GM12892 (cell line): ENCODE results near the gene SLIT3.
"Not testable (repeated sequence)": the region's sequence is repeated elsewhere in the genome, so short reads cannot be mapped to it uniquely, and the experiment has no call there.

Source experiments
- DNase-seq: peaks from one replicate; pipeline ENCODE4 v3.0.0; 2011; ENCODE audit not compliant: insufficient read length
- FAIRE-seq: peaks from 2 replicates; lab custom pipeline; 2011; peaks lifted over from hg19 to GRCh38; lab: Jason Lieb, UNC
- POLR2A ChIP-seq: IDR thresholded peaks from 2 replicates; pipeline ENCODE4 v1.6.1; 2011; ENCODE audit warnings: low read depth, low read length, control low read depth
- POLR2AphosphoS5 ChIP-seq: IDR thresholded peaks from 2 replicates; pipeline ENCODE4 v1.6.1; 2011; ENCODE audit warnings: low read depth, low read length, control low read depth
- TAF1 ChIP-seq: IDR thresholded peaks from 2 replicates; pipeline ENCODE4 v1.6.1; 2011; ENCODE audit warnings: low read depth, mild to moderate bottlenecking, control low read depth, low read length, borderline replicate concordance

SLIT3 gene

DNA sequence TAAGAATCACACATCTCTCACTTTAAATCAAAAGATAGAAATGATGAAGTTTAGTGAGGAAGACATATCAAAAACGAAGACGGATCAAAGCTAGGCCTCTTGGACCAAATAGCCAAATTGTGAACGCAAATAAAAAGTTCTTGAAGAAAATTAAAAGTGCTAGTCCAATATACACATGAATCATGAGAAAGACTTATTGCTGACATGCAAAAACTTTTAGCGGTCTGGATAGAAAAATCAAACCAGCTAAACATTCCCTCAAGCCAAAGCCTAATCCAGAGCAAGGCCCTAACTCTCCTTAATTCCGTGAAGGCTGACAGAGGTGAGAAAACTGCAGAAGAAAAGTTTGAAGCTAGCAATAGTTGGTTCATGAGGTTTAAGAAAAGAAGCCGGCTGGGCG is 557.3 kb downstream of the SLIT3 start:
- DNase-seq (no peak), FAIRE-seq (no peak)
- TF ChIP-seq POLR2AphosphoS5: no peak
- no peak for TF ChIP-seq TAF1
- TF ChIP-seq POLR2A: no peak

DNA sequence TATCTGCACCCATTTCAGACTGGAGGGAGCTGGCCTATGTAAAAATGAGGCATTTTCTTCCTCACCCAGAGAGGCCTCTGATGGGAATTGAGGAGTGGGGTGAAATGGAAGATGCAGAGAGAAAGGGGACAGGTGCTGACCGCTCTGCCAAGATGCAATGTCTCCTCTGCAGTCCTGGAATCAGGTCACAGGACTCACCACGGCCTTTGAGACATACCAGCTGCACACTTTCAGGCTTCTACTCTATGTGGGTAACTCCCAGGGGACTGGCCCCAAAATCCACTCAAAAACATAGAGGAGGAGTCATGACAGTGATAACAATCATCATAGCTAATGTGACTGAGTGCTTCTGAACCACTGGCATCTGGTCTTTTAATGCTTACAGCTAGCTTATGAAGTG is 558.6 kb downstream of the SLIT3 start:
- FAIRE-seq, DNase-seq: not testable (repeated sequence)

DNA sequence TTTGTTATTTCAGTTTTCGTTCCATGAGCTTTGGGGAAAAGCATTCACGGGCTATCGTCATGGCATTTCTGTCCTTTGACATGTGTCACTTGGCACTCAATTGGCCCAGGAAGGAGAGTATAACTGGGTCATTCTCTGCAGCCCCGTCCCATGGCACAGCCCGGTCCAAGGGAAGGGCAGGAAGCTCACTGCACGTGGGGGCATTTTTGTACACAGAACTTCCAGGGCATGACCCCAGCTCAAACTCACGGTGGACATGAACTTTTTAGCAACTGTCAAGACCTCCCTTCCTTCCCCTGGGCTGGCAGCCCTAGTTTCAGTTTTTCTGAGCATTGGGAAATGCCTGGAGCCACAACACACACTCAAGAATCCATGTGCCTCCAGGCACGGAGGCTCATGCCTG is 560.1 kb downstream of the SLIT3 start:
- no peak for DNase-seq
- FAIRE-seq: no peak
- TF ChIP-seq TAF1 (no peak), POLR2AphosphoS5 (no peak), POLR2A (no peak)

DNA sequence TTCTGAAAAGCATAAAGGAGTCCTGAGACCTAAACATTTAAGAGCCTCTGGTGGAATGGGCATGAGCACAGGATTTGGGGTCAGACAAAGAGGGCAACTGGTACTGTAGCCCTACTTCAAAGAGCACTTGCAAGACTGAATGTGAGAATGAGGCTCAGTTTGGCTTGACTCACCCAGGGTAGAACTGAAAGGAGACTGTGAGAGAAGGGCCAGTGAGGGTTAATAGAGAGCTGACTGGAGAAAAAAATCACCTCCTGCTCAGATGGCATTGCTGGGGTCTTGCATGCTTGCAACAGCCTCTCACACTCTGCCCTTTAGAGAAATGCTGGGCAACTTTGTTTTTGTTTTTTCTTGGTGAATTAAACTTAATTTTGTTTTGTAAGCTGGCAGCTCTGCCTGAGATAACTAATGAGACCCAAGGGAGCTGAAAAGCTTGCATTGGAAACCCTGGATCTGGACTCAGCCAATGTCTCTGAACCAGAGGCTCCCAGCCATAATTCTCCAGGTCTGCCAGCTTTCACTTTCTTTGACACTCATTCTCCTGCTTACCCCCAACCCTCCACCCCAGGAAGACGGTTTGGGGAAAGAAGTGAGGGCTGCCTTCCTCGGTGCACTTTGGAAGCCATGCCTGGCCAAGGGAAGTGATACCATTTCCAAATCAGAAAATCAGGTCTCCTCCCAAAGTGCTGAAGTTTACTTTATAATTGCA is 560.7 kb downstream of the SLIT3 start:
- no peak for TF ChIP-seq POLR2AphosphoS5
- TF ChIP-seq POLR2A: no peak
- no peak for TF ChIP-seq TAF1
- no peak for DNase-seq
- no peak for FAIRE-seq

DNA sequence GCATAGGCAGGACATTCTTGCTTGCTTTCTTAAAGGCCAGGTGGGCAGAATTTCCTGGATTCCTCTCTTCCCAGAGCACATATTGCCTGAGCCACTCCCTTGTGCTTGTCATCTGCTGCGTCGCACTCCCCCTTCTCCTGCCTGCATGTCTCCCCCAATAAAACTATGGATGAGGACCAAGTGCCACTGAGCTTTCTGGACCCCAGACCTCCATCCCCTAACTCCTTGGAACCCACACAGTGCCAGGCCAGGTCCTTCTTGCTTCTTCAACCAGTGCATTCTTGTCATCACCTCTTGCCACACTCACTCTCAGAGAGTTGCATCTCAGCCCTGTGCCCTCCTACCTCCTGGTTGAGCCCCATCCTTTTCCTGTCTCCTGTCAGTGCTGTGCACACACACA is 563.9 kb downstream of the SLIT3 start:
- TF ChIP-seq TAF1 (no peak), POLR2A (no peak), POLR2AphosphoS5 (no peak)
- no peak for DNase-seq
- FAIRE-seq: no peak

DNA sequence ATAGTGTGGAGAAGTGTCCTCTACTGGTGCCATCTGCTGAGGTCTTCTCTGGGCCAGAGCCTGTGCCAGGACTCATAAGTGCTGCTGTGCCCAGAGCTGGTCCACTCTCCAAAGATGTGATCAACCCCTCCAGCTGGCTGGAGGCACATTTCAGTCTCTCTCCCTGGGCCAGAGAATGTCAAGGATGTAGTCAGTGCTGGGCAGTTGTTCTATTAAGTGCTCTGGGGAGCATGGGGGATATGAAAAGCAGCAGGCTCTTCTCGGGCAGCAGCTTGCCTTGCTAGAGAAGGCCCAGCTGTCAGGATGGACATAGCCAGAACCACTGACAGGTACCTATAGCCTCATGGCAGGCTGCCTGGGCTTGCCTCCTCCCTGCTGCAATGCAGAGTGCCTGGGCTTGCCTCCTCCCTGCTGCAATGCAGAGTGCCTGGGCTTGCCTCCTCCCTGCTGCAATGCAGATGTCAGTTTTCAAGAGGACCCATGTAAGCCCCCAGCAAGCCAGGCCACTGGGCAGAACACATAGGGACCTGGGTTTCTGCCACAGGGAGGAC is 564.6 kb downstream of the SLIT3 start:
- TF ChIP-seq TAF1 (no peak), POLR2AphosphoS5 (no peak), POLR2A (no peak)
- DNase-seq (no peak), FAIRE-seq (no peak)

DNA sequence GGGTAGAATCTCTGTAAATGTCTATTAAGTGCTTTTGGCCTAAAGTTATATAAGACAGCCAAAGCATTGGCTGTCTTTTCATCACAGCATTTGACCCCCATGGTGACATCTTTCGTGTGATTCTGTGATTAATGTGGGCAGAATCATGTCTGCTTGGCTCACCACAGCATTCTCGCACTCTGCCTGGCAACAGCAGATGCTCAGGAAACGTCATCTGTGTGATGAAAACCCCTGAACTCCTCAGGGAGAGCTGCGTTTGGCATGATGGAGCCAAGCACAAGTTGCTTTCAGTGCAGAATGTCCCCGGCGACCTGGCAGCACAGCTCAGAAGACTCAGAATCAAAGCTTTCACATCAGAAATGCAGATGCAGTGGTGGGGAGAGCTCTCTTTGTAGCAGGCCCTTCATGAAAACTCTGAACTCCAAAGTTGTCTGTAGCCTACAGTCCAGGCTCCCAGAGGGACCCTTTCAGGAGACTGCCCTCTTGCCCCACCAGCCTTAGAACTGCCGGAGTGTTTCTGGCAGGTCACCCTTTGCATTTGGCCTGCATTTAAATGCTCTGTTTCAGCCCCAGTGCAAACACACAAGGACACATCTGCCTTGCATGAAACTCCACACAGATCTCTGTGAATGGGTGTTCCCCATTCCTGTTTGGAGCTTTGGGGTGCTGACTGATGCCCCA is 566.2 kb downstream of the SLIT3 start:
- DNase-seq (no peak), FAIRE-seq (peak; percentile 80)

DNA sequence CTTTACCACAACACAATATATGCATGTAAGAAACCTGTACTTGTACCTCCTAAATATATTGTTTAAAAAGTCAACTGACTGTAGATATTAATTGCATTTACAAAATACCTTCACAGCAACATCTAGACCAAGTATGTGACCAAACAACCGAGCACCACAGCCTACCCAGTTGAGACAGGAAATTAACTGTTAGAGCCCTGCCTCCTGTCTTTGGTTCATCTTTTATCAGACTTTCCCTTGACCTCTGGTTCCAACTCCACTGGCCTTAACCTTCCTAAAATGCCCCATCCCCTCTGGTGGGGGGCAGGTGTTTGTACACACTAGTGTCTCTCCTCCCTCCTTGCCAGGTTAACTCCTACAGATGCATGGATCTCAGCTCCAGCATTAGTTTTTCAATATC is 566.8 kb downstream of the SLIT3 start:
- DNase-seq: no peak
- no peak for TF ChIP-seq POLR2AphosphoS5
- no peak for TF ChIP-seq POLR2A
- no peak for TF ChIP-seq TAF1
- FAIRE-seq: no peak

More for the DNA sequence above, 566.2 kb downstream of the SLIT3 start:
- TF ChIP-seq TAF1 (no peak), POLR2A (no peak), POLR2AphosphoS5 (no peak)

DNA sequence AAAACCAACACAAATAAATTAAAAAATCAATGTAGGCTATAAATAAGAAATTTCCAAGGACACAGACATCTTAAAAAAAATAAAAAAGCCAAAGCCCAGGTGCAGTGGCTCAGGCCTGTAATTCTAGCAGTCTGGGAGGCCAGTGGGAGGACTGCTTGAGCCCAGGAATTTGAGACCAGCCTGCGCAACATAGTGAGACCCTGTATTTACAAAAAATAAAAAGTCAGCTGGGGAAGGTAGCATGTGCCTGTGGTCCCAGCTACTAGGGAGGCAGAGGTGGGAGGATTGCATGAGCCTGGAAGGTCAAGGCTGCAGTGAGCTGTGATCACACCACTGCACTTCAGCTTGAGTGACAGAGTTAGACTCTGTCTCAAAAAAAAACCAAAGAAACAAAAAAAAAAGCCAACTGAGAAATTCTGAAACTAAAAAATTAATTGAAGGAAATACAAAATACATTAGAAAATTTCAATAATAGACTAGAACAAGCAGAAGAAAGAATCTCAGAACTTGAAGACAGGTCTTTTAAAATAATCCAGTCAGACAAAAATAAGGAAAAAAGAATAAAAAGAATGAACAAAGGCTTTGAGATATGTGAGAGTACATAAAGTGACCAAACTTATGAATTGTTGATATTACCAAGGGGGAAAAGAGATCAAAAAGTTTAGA is 572.3 kb downstream of the SLIT3 start:
- FAIRE-seq (no peak), DNase-seq (no peak)
- TF ChIP-seq POLR2AphosphoS5 (no peak), TAF1 (no peak), POLR2A (no peak)

DNA sequence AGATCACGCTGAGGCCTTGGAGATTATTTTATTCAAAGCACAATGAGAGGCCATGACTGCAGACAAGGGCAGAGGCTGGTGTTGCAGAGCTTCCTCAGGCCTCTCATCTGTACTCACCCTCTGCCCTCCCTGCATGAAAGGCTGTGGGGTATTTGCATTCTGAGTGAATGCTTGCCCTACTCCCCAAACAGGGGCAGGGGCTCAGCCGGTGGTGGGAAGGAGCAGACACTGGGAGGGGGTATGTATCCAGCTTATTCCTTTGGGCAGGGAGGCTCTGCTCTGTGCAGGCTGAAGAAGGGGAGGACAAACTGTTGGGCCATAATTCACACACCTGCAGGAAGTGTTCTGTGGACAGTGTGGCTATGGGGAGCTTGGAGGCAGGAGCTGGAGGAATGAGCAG is 573.4 kb downstream of the SLIT3 start:
- TF ChIP-seq POLR2A (no peak), POLR2AphosphoS5 (no peak), TAF1 (no peak)
- DNase-seq: no peak
- FAIRE-seq: no peak

DNA sequence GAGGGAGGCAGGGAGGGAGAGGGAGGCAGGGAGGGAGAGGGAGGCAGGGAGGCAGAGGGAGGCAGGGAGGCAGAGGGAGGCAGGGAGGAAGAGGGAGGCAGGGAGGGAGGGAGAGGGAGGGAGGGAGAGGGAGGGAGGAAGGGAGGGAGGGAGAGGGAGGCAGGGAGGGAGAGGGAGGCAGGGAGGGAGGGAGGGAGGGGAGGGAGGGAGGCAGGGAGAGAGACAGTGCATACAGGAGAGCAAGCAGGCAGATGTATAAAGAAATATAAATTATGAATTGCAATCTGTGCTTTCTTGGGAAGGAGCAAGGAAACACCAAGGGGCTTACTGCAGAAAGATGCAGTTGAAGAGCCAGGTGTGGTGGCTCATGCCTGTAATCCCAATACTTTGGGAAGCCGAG is 574.6 kb downstream of the SLIT3 start:
- DNase-seq (no peak), FAIRE-seq (no peak)
- no peak for TF ChIP-seq TAF1
- no peak for TF ChIP-seq POLR2A
- no peak for TF ChIP-seq POLR2AphosphoS5

DNA sequence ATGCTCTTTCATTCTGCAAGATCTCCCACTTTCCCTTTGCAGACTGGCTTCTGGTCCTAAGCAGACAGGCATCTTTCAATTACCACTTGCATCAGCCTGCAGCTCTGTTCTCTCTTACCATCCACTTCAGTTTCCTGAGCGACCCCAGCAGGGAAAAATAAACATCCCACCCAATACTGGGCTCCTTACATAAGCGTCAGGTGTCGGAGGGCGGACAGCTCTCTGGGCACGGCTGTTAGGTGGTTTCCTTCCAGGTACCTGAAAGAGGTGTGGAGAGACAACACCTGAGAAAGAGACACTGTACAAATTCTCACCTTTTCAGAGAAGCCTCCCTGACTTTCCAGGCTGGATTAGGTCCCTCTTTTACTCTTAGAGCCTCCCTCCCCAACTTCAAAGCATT is 576.7 kb downstream of the SLIT3 start:
- FAIRE-seq (no peak), DNase-seq (no peak)
- no peak for TF ChIP-seq TAF1
- no peak for TF ChIP-seq POLR2A
- TF ChIP-seq POLR2AphosphoS5: no peak
